OCI-LY1 (cell line): ENCODE data around the gene SEPHS2.
A peak's percentile ranks its signal among the peaks of the same experiment; 100 is the strongest.

ENCODE experiments used
- EZH2 ChIP-seq: fragments of 200-600 bp; sonication (generic), shearing (Covaris generic); IDR thresholded peaks from 2 replicates; pipeline ENCODE4 v1.8.0; 2017; ENCODE audit warnings: borderline replicate concordance, mixed run types, mild to moderate bottlenecking, antibody characterized with exemption, low read length, moderate library complexity, mixed read lengths
- TF ChIP-seq, protein P1 (sequence below): fragments of 200-600 bp; sonication (generic), shearing (Covaris generic); IDR thresholded peaks from 2 replicates; pipeline ENCODE4 v1.5.1; 2017; ENCODE audit warnings: mild to moderate bottlenecking, antibody characterized with exemption, low read length, moderate library complexity, mixed read lengths

DNA sequence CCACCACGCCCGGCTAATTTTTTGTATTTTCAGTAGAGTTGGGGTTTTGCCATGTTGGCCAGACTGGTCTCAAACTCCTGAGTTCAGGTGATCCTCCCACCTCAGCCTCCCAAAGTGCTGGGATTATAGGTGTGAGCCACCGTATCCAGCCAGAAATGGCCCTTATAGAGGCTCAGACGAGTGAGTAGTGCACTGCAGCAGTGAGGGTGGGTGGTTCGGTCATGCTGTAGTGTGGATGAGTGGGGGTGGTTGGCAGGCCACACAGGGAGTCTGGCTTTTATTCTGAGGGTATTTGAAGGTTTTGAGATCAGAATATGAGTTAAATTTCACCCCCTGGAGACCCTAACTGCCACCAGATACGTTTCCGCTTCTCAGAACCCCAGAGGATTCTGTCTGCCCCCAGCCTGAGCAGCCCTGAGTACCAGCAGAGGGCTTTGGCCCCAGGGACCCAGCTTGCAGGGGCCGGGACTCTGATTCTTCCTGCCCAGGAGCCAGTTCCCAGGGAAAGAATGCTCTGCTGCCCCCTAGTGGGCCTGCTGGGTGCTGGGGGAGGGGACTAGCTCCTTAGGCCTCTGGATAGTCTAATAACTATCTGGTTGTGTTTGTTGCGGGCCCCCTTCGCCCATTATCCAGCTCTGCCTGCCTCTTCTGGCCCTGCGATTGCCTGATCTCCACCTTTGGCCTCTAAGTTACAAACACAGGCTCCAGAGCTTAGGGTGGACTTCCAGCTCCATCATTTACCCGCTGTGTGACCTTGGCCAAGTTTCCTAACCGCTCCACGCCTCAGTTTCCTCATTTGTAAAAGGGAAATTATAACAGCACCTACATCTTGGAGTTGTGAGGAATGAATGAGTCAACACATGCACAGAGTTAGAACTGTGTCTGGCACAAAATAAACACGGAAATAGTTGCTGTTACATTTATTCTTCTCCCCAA lies 36.3 kb downstream of the SEPHS2 start:
- TF ChIP-seq, protein P1, sequence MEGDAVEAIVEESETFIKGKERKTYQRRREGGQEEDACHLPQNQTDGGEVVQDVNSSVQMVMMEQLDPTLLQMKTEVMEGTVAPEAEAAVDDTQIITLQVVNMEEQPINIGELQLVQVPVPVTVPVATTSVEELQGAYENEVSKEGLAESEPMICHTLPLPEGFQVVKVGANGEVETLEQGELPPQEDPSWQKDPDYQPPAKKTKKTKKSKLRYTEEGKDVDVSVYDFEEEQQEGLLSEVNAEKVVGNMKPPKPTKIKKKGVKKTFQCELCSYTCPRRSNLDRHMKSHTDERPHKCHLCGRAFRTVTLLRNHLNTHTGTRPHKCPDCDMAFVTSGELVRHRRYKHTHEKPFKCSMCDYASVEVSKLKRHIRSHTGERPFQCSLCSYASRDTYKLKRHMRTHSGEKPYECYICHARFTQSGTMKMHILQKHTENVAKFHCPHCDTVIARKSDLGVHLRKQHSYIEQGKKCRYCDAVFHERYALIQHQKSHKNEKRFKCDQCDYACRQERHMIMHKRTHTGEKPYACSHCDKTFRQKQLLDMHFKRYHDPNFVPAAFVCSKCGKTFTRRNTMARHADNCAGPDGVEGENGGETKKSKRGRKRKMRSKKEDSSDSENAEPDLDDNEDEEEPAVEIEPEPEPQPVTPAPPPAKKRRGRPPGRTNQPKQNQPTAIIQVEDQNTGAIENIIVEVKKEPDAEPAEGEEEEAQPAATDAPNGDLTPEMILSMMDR = peak; percentile 95
- TF ChIP-seq EZH2 = no peak
